Activated T-cell treated with anti-CD3 and anti-CD28 coated beads, Interleukin-2, amount 50 U/mL, for 48 hours (primary cell): ENCODE data around the gene RAB3IL1.

ENCODE experiments used
- DNase-seq, 2 experiments: peaks; one replicate each; pipeline ENCODE4 v3.0.0-alpha.2; 2020

RAB3IL1 gene

DNA sequence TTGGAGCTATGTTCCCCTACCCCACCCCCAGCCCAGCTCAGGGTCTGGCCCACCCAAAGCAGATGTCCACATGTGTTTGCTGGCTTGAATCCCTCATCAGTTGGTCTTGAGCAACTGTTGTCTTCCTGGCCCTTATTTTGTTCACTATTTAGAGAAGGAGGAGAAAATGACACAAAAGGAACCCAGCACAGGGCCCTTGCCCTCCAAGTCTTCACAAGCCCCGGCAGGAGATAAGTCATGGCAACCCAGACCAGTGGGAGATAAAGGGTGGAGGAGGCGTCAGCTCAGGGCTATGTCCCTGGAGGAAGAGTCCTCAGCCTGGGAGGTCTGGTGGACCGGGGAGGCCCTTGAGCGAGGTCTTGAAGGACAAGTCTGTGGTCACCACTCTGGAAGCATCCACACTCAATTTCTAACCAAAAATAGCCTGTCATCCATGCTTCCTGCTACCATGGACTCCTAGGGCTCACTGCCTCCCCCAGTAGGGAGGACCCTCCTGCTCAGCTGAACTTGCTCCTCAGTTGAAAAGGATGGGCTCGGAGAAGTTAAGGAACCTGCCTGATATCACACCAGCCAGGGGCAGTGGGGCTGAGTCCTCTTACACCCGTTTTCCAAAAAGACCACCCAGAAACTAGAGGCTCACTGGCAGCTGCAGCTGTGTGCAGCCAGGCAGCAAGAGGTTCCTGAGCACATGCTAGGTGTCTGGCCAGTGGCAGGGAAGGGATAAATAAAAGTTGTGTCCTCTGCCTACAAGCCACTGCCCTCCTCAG is 1.8 kb upstream of the RAB3IL1 start:
- DNase-seq, result peak in 1 of 2 experiments; percentile 10

DNA sequence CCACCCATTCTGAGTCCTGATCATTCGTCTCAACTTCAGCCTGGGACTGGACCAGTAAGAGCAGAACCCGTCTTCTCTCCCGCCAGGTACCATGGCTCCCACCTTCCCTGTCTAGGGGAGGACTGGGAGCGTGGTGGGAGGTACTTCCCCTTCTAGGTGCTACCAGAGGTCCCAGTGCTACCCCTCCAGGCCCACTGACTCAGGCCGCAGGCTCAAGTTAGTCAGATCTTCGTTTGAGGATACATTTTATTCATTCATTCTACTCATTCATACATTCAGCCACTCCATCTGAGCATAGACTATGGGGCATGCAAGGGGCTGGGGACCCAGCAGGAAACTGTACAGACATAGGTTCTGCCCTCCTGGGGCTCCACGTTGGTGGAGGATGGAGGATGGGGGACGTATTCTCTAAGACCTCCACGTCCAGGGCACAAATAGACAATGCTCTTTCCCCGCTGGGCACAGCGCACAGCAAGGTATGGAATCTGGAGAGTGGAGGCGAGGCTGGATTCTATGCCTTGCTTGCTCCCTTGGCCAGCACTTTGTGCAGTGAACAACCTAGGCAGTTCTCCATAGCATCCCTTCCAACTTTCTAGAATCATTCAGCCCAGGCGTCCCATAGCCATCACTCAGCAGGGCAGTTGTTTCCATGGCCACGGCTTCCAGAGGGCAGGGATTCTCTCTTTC is 1.0 kb upstream of the RAB3IL1 start:
- peak; percentile 8 to 16 for DNase-seq

DNA sequence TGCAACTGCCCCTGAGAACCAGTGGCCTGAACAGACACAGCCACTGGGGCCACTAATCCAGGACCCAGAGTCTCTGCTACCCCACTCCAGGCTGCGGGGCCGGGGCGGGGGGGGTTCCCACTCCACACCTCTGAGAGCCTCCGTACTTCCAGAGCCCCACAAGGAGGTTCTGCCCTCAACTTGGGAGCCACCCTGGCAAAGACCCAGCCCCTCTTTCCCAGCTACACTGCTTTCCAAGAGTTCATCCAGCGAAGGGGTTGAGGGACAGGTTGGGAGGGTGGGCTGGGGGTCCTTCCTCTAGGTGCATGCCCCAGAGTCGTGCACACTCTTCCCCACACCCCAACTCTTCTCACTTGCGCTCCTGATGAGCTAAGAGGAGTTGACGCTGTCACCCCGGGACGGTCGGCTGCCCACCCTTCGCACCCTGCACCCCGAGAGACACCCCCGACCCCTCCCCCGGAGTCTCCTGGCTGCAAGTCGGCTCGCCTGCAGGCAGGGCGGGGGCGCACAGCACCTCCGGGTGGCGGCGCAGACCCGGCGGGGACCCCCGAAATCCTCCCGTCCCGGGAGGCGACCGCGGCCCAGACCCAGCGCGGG is 531 bp downstream of the RAB3IL1 start:
- peak; percentile 18 to 28 for DNase-seq

DNA sequence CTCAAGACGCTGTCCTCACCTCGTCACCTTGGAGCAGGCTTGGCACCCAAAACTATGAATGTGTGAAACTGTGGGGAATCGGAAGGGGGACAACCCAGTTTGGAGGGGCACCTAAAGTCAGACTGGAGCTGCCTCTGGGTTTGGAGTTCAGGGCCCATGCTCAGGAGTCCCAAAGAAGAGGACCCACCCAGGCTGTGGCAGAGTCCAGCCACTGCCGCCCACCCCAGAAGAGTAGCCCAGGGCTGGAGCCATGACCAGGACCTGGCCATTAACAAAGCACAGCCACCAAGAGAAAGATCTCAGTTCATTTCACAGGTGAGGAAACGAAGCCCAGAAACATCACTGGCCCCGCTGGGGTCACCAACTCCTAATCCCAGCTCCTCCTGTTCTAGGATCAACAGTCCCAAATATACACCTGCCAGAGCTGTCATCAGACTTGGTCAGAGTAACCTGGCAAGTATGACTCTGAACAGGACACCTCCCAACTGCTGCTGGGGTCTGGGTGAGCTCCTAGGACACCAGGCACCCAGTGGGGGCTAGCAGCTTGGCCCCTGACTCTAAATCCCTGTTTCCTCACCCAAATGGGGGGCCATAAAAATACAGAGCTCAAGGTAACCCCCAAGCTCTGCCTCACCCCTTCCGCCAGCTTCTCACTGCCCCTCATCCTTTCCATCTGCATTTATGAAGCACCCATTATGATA is 2.7 kb downstream of the RAB3IL1 start:
- no peak for DNase-seq

DNA sequence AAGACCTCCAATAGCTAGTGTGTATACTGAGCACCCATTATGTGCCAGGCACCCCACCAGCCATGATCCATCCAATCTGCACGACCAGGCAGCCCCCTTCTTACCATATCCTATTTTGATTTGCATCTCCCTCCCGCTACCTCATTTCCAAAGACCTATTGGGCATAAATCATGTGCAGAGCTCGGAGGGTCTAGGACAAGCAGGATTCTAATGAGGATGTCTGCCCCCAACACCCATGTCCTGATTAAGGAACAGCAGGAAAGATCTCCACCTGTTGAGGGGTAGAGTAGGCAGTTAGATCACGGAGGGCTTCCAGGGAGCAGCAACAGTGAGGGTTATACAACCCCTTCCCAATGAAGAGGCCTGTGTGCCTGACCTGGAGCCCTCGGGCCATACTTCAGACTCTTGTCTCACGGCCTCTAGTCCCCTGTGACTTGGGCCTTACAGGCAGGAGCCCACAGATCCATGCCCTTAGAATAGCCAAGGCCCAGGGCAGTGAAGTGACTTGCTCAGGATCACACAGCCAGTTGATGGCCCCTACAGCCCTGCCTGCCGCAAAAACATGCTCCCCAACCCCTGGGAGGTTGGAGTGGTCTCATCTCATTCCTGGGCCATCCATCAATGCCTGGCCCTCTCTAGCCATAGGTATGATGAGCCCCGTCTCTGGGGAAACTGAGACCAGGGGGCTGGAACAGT is 3.5 kb downstream of the RAB3IL1 start:
- peak in 1 of 2 experiments; percentile 10 for DNase-seq

DNA sequence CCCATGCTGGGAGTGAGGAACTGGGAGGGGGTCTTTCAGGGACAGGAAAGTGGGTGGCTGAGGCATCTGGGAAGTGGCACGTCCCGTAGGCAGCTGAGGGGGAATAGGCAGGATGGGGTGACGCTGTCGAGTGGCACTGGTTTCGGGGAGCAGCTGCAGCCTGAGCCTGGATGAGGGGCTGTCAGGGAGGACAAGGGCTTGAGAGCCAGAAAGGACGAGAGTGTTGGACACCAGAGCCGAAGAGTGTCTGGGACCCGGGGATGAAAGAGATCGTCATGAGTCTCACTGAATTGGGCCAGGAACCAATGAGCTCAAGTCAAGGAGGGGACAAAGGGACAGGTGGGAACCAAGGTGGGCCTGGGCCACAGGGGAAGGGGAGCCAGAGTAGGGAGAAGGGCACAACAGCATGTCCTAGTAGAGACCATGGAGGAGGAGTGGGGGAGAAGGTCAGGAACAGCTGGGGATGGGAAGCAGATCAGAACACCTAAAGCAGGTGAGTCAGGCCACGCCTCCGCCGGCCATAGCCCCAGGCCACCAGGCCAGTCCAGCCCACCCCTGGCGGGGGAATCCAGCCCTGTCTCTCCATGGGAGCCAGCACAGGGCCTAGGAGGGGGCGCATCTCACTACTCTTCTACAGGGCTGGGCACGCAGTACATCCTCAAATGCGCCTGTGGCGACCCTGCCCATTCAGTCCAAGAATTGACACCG is 4.2 kb downstream of the RAB3IL1 start:
- no peak for DNase-seq

DNA sequence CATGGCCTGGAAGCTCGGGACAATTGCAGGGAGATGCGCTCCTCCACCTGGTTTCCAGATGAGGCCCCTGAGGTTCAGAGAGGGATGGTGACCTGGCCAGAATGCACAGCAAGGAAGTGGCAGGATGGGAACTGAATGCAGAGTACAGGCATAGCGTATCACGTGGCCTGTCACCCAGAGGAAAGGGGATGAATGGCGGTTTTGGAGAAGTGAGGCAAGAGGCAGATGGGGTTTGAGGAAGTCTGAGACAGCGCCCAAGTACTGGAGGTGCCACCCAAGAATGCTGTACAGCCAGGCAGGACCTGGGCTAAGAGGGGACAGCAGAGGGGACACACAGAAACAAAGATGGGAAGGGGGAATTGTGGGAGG is 4.9 kb downstream of the RAB3IL1 start:
- DNase-seq, result no peak

DNA sequence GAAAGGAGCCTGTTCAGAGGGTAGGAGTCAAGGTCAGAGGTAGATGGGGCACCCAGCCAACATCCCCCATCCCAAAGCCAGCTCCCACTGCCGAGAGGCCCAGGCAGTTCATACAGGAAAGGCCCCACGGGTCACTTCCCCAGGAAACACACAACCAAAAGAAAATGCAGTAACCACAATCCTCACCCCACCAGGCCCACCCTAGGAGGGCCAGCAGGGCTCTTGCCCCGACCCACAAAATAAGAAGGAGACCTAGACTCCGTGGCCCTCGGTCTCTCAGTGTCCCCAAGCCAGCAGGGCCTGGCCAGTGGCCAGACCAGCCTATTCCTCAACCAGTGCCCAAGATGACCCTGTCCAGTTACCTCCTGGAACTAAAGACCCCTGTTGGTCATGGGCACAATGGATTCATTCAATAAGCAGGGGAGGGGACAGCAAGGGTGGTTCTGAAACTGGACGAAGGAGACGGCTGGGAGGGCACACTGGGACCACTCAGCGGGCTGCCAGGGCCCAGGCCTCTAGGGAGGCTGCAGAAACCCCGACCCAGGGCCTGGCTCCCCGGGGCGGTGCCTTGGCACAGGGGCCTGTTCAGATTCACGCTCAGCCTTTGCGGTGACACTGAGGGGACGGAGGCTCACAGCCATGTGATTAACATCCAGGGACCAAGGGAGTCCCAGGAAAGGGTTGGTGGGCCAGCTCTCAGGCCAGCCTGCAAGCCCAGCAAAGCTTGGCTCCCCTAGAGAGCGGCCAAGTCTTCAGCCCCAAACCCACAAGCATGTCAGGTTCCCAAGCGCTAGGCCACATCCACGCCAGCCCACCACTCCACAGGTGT is 5.5 kb downstream of the RAB3IL1 start:
- DNase-seq, result no peak

DNA sequence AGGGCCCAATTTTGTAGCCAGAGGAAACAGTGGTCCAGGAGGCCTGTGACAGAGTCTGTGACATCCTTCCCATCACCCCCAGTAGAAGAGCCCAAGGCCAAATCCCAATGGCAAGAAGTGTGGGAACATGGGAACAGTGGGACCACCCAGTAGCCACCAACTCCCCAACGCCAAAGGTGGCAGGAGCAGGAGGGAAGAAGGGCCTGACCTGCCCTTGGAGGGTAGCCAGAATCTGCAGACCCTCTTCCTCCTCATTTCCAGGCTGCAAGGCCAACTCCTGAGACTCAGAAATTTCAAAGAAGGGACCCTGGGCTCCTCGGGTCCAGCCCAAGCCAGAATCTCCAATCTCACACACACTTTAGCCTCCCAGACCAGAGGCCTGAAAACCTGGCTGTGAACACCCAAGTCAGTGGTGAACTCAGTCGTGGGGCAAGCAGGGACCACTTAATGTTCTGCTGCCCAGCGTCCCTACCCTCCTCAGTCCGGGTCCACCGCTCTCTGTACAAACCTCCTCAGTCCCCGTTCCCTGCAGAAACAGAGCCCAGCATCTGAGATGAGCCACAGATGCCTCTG is 6.2 kb downstream of the RAB3IL1 start:
- no peak for DNase-seq

DNA sequence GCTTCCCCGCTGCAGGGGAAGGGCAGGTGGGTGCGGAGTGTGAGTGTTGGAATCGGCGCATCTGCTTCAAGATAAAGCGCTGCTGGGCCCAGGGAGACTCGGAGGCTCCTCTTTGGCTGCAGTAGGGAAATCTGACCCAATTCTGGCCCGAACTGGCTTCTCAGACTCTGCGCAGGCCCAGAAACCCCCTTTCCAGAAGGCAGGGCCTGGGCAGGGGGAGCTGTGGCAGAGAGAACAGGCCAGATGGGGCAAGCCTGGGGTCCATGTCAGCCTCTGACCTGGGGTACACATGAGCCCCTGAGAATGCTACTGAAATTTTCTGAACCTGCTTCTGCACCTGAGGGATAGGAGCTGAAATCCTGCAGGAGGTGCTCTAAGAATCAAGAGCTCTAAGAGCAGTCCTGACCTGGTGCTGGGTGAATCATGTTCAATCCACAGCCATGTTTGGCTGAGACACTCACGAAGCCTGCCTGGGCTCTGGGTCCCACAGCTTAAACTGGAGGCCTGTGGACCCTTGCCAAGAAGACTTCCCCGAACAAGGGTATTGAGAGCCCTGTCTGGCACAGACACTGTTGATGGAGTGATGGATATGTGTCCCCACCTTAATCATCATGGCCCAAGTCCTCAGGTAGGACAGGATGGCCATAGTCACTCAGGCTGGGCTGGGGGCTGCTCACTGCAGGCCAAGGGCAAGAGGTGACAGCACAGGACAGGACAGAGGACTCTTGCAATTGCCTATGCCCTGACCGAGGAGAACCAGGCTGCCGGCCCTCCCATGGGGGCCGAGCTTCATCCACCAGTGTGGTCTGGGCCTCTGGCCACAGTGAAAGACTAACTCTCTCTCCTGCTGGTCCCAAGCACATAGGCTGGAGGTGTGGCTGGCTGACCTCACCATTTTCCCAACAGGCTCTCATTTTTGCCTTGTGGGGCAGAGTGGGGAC is 6.9 kb downstream of the RAB3IL1 start:
- no peak for DNase-seq

DNA sequence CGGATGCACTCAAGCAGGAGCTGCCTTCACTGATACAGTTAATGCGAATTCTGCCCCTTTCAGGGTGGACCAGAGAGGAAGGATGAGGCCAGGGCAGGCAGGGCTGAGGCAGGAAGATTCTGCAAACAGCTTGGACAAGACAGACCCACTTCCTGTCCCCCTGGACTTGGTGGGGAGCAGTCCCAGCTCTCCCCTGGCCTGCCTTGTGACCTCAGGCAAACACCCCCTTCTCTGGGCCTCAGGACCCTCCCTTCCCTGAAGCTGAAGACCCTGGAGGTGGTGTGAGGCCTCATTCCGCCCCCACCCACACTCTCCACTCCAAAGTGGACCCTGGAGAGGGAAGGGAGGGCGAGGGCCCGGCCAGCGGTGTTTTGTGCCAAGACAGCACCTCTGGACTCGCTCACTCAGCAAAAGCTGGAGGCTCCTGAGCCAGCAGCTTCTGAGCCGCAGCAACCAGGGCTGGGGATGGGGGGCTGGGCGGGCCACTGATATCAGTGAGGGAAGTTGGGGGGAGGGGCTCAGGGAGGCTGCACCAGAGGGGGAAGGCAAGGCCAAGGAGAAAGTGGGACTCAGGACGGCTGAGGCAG is 8.5 kb downstream of the RAB3IL1 start:
- DNase-seq, result no peak

DNA sequence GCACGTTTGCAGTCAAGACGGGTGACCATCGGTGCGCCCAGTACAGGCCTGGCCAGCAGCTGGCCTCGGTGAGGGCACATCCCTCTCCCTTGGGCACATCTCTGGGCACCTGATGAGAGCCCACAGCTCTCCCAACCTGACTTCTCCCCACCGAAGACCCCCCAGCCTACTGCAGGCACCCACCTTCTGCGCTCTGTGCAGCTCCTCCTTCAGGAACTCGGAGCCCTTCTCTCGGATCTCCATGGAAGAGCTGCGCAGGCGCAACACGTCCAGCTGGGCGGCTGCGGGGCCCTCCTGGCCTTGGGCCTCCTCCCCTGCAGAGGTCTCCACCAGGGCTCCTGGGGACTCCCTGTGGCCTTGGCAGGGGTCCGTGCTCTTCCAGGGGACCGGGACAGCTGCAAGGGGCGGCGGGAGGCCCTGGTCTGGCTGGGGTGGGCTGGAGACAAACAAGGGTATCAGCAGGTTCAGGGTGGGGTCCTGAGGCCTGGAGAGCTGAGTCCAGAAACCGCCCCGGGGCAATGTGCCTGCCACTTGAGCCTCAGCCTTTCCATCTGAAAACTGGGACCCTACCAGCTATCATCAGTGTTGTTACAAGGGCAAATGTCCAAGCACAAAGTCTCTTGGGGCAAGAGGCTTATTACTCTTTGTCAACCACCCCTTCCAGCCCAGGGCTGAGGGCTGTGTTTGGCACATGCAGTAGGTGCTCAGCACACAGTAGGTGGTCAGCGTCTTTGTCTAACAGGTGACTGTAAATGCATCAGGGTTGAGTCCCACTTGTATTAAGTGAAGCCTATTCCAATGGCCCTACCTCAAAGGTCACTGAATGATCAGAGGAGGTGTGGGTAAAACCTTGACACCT is 9.3 kb downstream of the RAB3IL1 start:
- no peak for DNase-seq

DNA sequence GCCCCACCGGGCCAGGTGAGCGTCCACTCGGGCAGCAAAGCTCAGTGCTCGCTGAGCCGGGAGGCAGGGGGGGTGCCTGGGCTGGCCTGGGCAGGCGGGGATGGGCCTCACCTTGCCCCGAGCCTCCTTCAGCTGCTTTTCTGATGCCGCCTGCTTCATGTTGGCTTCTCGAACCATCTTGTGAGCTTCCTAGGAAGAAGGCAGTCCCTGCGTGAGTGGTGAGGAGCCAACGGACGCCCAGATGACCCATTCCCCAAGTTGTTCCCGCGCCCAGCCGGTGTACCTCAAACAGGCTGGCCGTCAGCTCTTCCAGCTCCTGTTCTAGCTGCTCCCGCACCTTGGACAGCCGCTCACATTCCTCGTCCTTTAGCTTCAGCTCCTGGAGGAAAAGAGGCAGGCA is 10.1 kb downstream of the RAB3IL1 start:
- DNase-seq, result no peak

DNA sequence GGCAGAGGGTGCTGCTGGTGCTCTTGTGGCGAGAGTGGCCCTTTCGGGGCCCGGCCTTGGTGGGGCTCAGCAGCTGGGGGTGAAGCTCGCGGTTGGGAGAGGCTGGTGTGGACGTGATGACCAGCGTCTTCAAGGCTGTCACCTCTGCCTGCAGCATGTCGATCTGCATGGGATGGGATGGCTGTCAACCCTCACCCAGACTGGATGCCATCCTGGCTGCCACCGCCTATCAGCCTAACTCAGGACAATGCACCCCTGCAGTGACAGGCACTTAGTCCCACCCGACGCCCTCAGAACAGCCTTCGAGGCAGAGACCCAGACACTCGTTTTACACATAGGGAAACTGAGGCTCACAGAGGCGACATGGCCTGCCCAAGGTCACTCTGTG is 10.8 kb downstream of the RAB3IL1 start:
- no peak for DNase-seq

DNA sequence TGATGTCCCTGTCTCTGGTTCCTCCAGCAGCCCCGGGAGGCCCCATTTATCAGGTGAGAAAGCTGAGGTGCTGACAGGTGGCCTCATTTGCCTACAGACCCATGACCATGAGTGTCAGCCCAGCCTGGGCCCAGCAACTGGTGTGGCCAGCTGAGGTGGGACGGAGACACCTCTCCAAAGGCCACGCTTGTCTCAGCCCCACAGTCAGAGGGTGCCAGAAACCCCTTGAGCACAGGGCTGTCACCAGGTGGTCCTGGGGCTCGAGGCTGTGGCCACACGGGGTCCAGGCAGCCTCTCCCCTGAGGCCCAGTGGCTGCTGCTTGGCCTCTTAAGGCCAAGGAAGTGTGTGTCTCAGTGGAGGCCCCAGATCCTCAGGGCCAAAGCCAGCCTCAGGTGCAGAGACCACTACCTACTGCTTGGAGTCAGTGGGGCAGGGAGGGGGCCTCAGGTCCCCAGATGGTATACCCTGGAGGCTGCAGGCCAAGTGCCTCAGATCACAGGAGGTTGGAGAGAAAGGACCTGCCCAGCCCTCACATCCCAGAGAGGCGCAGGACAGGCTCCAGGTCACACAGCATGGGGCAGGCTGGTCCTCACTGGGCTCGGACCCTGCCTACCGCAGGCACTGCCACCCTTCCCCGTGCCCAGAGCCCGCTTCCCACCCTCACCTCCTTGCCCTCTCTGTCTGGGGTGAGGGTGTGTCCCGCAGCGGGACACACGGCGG is 11.4 kb downstream of the RAB3IL1 start:
- DNase-seq, result no peak

DNA sequence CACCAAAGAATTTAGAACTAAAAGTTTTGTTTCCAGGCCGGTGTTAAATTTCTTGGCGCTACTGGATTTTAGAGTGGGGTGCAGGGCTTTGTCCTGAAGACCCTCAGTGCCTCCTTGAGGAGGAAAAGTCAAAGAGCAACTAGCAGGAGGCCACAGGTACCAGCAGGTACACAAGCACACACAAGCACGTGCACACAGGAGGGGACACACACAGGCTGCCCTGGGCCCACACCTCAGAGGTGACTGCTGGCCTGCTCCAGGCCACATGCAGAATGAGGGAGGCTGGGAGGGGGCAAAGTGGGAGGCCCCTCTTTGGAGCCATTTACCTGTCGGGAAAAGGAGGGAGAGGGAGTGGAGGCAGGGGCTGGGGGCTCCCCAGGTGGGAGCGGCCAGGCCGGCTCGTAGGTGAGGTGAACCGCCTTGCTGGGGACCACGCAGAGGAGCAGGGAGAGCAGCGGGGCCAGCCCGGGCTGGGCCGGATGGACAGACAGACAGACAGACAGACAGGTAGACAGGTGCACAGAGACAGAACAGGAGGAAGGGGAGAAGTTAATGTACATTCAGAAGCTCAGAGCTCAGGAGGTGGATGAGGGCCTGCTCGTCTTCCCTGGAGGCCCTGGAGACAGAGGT is 12.2 kb downstream of the RAB3IL1 start:
- DNase-seq, result no peak

DNA sequence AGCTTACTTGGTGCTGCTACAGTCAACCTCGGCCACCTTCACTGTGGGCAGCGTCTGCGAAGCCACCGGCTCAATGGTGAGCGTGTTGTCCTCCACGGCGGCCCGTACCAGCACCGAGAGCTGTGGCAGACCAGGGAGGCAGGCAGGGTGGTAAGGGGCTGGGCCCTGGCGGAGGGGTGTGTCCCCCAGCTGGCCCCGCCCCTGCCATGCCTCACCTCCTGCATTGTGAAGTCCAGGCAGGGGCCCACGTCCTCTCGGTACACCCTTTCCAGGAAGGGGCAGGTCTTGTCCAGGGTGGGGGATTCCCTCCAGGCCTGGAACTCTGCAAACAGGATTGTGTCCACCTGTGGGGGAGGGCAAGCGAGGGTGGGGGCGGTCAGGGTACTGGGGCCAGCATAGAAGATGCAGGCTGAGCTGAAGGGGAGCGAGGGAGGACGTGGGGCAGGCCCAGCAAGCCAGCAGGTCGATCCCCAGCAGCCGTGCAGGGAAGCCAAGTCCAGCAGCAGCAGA is 12.8 kb downstream of the RAB3IL1 start:
- DNase-seq, result peak in 1 of 2 experiments; percentile 41
